Activated T-helper 2 cell treated with anti-CD3 and anti-CD28 coated beads, Interferon-gamma antibody, Interleukin-2, Interleukin-4, amounts not matched to agents 10 μg/mL and 5 μg/mL and 100 μg/mL, durations not matched to agents 14 hours and 24 hours and 36 hours (primary cell): Measurements from ENCODE around the gene MINK1. TPM values are rescaled to one million over a fixed set of nuclear protein-coding genes. Genes with fewer than 3 reads are reported as not detected.

Source experiments
- DNase-seq: peaks from one replicate; pipeline ENCODE4 v3.0.0; 2021; ENCODE audit warnings: low spot score
- H3K27ac Mint-ChIP-seq: one replicate; pipeline ENCODE4 v1.8.0; 2021; ENCODE audit warnings: mixed read lengths
- H3K27me3 Mint-ChIP-seq: one replicate; pipeline ENCODE4 v1.8.0; 2021; ENCODE audit warnings: low read depth, mixed read lengths
- H3K36me3 Mint-ChIP-seq: one replicate; pipeline ENCODE4 v1.8.0; 2021; ENCODE audit warnings: low read depth, mixed read lengths
- H3K4me1 Mint-ChIP-seq: one replicate; pipeline ENCODE4 v1.8.0; 2021; ENCODE audit warnings: low read depth, mixed read lengths
- H3K4me3 Mint-ChIP-seq: one replicate; pipeline ENCODE4 v1.8.0; 2021; ENCODE audit warnings: low read depth, mild to moderate bottlenecking, moderate library complexity, mixed read lengths
- H3K9me3 Mint-ChIP-seq: one replicate; pipeline ENCODE4 v1.8.0; 2021; ENCODE audit warnings: mixed read lengths
- intact Hi-C: fragments of 100-400 bp; cut with micrococcal nuclease; formaldehyde crosslinking; loops from one replicate; pipeline ENCODE4 v1.15.1; 2023
- total RNA-seq: library from RNA; stranded (reverse); gene quantifications from 2 replicates; pipeline ENCODE4 v1.2.3, GENCODE V29; 2022

The MINK1 gene
- total RNA-seq, 1 donor from 2014 or later = 69.7 TPM

DNA sequence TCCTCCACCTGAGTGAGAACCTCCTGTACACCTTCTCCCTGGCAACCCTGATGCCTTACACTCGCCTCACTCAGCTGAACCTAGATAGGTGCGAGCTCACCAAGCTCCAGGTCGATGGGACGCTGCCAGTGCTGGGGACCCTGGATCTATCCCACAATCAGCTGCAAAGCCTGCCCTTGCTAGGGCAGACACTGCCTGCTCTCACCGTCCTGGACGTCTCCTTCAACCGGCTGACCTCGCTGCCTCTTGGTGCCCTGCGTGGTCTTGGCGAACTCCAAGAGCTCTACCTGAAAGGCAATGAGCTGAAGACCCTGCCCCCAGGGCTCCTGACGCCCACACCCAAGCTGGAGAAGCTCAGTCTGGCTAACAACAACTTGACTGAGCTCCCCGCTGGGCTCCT, 99.6 kb downstream of the MINK1 start:
- Mint-ChIP-seq H3K9me3 (no peaks in the 10 kb centered on the region), H3K27ac (no peak overlapping the region), H3K4me3 (no peak overlapping the region), H3K4me1 (peaks cover 16% of the 10 kb centered on the region), H3K36me3 (peaks cover 40% of the 10 kb centered on the region), H3K27me3 (no peaks in the 10 kb centered on the region)
- intact Hi-C loops = no loop called here
- DNase-seq = no peak

DNA sequence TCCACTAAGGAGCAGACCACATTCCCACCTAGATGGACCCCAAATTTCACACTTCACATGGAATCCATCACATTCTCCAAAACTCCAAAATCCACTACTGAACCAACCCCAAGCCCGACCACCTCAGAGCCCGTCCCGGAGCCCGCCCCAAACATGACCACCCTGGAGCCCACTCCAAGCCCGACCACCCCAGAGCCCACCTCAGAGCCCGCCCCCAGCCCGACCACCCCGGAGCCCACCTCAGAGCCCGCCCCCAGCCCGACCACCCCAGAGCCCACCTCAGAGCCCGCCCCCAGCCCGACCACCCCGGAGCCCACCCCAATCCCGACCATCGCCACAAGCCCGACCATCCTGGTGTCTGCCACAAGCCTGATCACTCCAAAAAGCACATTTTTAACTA, 100.5 kb downstream of the MINK1 start:
- Mint-ChIP-seq H3K36me3 (peaks cover 43% of the 10 kb centered on the region), H3K4me3 (no peak overlapping the region), H3K4me1 (peaks cover 22% of the 10 kb centered on the region), H3K27me3 (no peaks in the 10 kb centered on the region), H3K9me3 (no peaks in the 10 kb centered on the region), H3K27ac (no peak overlapping the region)
- DNase-seq = no peak
- intact Hi-C loops = no loop called here

DNA sequence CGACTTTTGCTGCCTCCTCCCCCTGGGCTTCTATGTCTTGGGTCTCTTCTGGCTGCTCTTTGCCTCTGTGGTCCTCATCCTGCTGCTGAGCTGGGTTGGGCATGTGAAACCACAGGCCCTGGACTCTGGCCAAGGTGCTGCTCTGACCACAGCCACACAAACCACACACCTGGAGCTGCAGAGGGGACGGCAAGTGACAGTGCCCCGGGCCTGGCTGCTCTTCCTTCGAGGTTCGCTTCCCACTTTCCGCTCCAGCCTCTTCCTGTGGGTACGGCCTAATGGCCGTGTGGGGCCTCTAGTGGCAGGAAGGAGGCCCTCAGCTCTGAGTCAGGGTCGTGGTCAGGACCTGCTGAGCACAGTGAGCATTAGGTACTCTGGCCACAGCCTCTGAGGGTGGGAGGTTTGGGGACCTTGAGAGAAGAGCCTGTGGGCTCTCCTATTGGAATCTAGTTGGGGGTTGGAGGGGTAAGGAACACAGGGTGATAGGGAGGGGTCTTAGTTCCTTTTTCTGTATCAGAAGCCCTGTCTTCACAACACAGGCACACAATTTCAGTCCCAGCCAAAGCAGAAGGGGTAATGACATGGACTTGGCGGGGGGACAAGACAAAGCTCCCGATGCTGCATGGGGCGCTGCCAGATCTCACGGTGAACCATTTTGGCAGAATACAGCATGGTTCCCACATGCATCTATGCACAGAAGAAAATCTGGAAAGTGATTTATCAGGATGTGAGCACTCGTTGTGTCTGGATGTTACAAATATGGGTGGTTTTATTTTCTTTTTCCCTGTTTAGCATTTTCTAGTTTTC, 101.2 kb downstream of the MINK1 start:
- Mint-ChIP-seq H3K27ac (peak overlapping the region; percentile 40), H3K27me3 (no peaks in the 10 kb centered on the region)
- no peak for DNase-seq

DNA sequence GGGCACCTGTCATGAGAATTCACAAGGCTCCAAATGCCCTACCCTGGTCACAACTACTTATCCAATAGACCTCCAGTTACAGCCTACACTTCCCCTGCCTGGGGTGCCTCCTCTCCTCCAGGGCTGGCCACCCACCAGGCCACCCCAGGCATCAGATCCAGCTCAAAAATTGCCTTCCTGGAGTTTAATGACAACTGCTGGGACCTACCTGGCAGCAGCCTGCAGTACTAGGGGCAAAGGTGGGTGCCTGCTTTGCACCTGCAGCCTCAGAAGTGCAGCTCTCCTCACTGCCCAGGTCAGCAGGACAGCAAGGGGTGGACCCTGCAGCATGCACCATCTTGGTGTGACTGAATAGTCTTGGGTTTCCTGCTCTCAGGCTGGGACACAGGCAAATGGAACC, 102.5 kb downstream of the MINK1 start:
- intact Hi-C loops = no loop called here
- Mint-ChIP-seq H3K4me1 (peaks cover 26% of the 10 kb centered on the region), H3K36me3 (peaks cover 43% of the 10 kb centered on the region), H3K9me3 (no peaks in the 10 kb centered on the region), H3K4me3 (no peak overlapping the region), H3K27me3 (no peaks in the 10 kb centered on the region), H3K27ac (no peak overlapping the region)
- no peak for DNase-seq

More for the DNA sequence above, 101.2 kb downstream of the MINK1 start:
- H3K36me3 Mint-ChIP-seq = peaks cover 42% of the 10 kb centered on the region
- H3K9me3 Mint-ChIP-seq = no peaks in the 10 kb centered on the region
- no peak overlapping the region for H3K4me3 Mint-ChIP-seq
- intact Hi-C loops = no loop called here
- H3K4me1 Mint-ChIP-seq = peaks cover 26% of the 10 kb centered on the region

DNA sequence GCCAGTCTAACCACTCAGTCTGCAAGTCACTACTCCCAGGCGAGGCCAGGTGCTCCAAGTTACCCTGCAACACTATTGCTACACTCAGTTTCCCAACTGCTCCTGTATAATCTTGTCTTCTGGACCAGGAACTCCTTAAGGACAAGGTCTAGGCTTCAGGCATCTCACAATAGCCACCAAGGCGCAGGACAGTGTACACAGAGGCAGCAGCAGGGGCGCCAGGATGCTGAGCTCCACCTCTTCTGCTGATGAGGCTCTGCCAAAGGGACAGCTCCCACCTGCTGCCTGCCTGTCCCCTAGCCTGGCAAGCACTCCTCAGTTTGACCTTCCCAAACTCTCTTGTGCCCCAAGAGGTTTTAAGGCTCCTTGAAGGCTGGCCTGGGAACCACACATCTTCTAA, 103.3 kb downstream of the MINK1 start:
- Mint-ChIP-seq H3K4me1 (peaks cover 31% of the 10 kb centered on the region), H3K4me3 (no peak overlapping the region), H3K27me3 (no peaks in the 10 kb centered on the region), H3K27ac (no peak overlapping the region), H3K36me3 (peaks cover 48% of the 10 kb centered on the region), H3K9me3 (no peaks in the 10 kb centered on the region)
- no peak for DNase-seq
- intact Hi-C loops = no loop called here

DNA sequence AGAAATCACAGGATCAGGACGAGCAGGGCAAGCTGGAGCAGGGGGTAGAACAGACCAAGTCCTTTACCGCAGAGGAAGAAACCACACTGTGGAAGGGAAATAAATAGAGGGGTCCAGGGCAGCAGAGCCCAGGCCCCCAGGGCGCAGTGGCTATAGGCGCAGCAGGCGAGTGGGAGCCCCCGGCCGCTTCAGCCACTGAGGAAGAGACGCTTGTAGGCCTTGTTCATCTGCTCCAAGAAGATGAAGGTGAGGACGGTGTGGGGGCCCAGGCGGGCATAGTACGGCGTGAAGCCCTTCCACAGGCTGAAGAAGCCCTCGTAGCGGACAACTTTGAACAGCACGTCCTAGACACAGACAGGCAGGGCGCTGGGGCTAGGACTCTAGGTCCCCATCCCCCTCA, 104.4 kb downstream of the MINK1 start:
- Mint-ChIP-seq H3K27me3 (no peaks in the 10 kb centered on the region), H3K27ac (no peak overlapping the region), H3K4me3 (peak overlapping the region; percentile 100), H3K36me3 (peaks cover 59% of the 10 kb centered on the region), H3K4me1 (peaks cover 41% of the 10 kb centered on the region), H3K9me3 (no peaks in the 10 kb centered on the region)
- intact Hi-C loops = no loop called here
- DNase-seq = no peak

DNA sequence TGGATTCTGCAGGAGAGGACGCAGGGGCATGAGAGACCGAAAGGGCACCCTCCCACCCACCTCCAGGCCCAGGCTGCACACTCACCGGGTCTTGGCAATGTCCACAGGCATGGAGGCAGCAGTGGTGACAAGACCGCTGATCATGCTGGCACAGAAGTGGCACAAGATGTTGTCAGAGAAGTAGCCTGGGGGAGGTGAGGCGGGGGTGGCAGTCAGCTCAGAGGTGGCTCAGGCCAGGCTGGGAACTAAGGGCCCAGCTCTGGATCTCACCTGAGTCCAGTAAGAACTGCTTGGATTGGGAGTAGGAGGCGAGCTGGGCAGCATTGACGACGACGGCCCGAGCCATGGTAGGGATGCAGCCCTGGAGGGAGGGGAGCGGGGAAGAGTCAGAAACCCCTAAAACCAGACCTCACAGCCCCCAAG, 104.9 kb downstream of the MINK1 start:
- peaks cover 64% of the 10 kb centered on the region for H3K36me3 Mint-ChIP-seq

DNA sequence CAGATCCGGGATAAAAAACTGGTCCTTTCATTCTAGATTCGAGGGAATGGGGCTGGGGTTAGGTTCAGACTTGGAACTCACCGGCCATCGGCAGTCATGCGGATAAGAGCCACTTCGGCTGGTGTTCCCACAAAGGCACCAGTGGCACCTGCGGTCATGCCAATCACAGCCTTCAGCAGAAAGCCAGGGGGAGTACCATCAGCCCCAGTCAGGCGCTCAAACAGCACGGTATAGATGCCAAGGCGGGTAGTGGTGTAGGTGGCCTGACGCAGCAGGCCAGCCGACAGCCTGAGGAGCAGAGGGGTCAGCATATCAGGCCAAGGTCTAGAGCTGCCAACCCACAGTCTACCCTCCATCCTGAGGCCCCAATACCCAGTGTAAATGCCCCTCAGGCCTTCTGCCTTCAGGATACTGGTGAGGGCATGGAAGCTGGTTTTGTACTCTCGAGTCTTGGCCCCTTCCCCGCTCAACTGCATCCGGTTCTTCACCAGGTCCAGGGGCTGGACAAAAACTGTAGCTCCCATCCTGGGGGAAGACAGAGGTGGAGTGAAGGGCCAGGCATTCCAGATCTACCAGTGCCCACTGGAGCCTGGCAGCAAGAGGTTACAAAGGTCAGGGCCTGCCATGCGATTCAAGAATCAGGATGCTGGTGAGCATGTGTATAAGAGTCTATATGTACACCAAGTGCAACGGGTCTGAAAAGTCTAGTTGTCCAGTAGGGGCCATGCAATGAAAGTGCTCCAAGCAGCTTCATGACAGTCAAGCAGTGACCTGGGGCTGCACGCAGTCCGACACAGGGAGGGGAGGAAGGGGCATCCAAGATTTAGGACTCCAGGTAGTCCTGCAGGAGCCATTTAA, 105.8 kb downstream of the MINK1 start:
- no peak for DNase-seq
- peak overlapping the region; percentile 100 for H3K4me3 Mint-ChIP-seq
- intact Hi-C loops = loop anchor here (1.0 kb wide), 1 partner anchor 30 kb away; no protein-coding TSS in a partner anchor
- H3K27me3 Mint-ChIP-seq = no peaks in the 10 kb centered on the region
- peaks cover 71% of the 10 kb centered on the region for H3K36me3 Mint-ChIP-seq
- H3K27ac Mint-ChIP-seq = peak overlapping the region; percentile 87
- H3K9me3 Mint-ChIP-seq = no peaks in the 10 kb centered on the region
- H3K4me1 Mint-ChIP-seq = peaks cover 45% of the 10 kb centered on the region

More for the DNA sequence above, 104.9 kb downstream of the MINK1 start:
- Mint-ChIP-seq H3K27ac (no peak overlapping the region), H3K27me3 (no peaks in the 10 kb centered on the region), H3K4me3 (peak overlapping the region; percentile 100), H3K9me3 (no peaks in the 10 kb centered on the region), H3K4me1 (peaks cover 44% of the 10 kb centered on the region)
- no peak for DNase-seq
- intact Hi-C loops = no loop called here

DNA sequence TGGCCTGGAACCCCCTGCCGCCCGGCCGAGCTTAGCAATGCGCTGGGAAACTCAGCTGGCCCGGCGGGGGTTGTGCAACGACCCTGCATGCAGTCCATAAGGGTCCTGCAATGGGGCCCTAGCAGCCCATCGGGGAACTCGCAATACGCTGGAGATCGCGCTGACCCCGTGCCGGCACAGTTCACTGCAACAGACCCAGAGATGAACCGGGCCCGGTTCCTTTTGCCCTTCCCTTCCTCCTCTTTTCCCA, 106.3 kb downstream of the MINK1 start:
- H3K9me3 Mint-ChIP-seq = no peaks in the 10 kb centered on the region
- peaks cover 75% of the 10 kb centered on the region for H3K36me3 Mint-ChIP-seq
- peak overlapping the region; percentile 100 for H3K4me3 Mint-ChIP-seq
- peaks cover 45% of the 10 kb centered on the region for H3K4me1 Mint-ChIP-seq
- intact Hi-C loops = loop anchor here (1.0 kb wide), 1 partner anchor 30 kb away; no protein-coding TSS in a partner anchor
- peak overlapping the region; percentile 87 for H3K27ac Mint-ChIP-seq
- H3K27me3 Mint-ChIP-seq = no peaks in the 10 kb centered on the region
- no peak for DNase-seq

DNA sequence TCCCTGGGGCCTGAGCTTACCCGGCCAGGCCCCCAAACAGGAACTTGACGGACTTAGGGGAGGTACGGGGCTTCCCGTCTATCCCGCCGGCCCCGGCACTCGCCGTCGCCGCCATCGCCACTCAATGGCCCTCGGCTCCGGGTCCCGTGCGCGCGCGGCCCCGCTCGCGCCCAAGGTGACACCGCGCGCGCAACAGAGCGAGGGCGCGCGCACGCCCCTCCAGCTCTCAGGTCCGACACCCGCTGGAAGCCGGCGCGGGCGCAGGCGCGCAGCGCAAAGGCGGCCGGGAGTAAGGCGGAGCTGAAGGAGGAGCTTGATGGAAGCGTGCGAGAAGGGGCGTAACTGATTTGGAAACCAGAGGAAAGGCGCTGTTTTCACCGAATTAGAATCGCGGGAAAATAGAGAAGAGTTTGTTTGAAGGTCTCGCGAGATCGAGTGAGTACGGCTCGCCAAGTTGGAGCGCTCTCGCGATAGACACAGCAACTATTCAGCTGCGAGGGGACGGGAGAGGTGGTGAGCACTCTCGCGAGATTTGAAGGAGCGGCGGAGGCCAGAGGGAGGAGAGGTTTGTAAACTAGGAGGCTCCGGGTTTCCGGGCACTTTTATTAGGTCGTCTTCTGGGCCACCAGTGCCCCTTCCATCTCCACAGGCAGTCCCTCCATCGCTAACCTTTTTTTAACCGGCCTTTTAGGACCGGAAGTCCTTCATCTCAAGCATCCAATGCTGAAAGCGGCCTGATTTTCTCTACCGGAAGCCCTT, 106.8 kb downstream of the MINK1 start, which contains the start of the genes RNF167 and SLC25A11:
TSS of gene RNF167 (plus strand) at position 473 of the 759 bp plus-strand sequence. CDS start 642 bp downstream, outside the sequence.
TSS of gene SLC25A11 (minus strand) at position 251 of the 759 bp plus-strand sequence. CDS start at position 115, 136 bp downstream.
- no peaks in the 10 kb centered on the region for H3K27me3 Mint-ChIP-seq
- peaks cover 79% of the 10 kb centered on the region for H3K36me3 Mint-ChIP-seq
- H3K4me3 Mint-ChIP-seq = peak within 1 kb of the TSS; percentile 100
- peaks cover 48% of the 10 kb centered on the region for H3K4me1 Mint-ChIP-seq
- intact Hi-C loops = loop anchor here (1.0 to 10.0 kb wide), 7 partner anchors 8 to 575 kb away; partner anchors contain the start of genes ARRB2, INCA1, KIF1C and PFN1
- no peaks in the 10 kb centered on the region for H3K9me3 Mint-ChIP-seq
- DNase-seq = peak; percentile 98
- peak within 1 kb of the TSS; percentile 87 for H3K27ac Mint-ChIP-seq

DNA sequence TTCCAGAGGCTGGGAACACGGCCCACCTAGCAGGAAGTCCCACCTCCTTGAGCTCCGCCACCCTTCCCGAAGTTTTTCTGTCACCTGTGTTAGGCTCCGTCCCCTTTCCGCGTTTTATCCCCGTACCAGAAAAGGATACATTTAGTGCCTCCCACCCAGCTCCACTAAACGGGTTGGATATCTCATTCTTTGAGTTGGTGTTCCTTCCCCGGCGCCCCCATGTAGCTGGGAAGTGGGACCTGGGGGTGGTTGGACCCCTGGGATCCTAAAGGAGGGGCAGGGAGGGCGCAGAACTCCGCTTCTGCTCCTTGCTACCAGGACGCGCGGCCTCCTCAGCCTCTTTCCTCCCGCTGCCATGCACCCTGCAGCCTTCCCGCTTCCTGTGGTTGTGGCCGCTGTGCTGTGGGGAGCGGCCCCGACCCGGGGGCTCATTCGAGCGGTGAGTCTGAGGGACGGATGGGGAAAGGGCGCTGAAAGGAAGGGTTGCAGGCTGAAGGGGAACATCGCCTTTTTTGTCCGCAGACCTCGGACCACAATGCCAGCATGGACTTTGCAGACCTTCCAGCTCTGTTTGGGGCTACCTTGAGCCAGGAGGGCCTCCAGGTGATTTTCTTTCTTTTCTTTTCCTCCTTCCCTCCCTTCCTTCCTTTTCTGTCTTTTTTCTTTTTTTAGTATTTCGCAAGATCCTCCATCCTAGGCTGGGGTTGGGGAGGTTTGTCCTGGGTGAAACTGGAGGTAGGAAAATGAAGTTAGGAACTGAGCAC, 107.6 kb downstream of the MINK1 start:
- H3K4me3 Mint-ChIP-seq = peak overlapping the region; percentile 100
- no peaks in the 10 kb centered on the region for H3K9me3 Mint-ChIP-seq
- no peaks in the 10 kb centered on the region for H3K27me3 Mint-ChIP-seq
- H3K36me3 Mint-ChIP-seq = peaks cover 86% of the 10 kb centered on the region
- intact Hi-C loops = loop anchor here (1.0 to 10.0 kb wide), 6 partner anchors 8 to 576 kb away; partner anchors contain the start of genes ARRB2, INCA1, KIF1C and PFN1
- H3K27ac Mint-ChIP-seq = peak overlapping the region; percentile 87
- H3K4me1 Mint-ChIP-seq = peaks cover 55% of the 10 kb centered on the region
- peak; percentile 42 for DNase-seq

DNA sequence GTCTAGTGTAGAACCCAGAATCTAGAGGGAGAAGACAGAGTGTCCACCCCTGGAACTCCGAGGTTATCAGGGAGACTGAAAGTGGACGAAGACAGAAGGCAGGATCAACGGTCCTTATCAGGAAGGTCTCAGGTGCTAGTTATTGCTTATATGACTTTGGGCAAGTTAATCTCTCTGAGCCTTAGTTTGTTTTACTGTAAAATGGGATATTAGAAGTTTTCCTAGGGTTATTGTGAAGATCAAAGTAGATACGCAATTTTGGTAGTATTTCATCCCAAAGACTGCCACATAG, 108.1 kb downstream of the MINK1 start:
- intact Hi-C loops = loop anchor here (2.0 to 10.0 kb wide), 3 partner anchors 56 to 576 kb away; partner anchors contain the start of genes ARRB2, INCA1, KIF1C and UBE2G1
- Mint-ChIP-seq H3K27ac (peak overlapping the region; percentile 87), H3K4me3 (peak overlapping the region; percentile 100), H3K4me1 (peaks cover 57% of the 10 kb centered on the region), H3K36me3 (peaks cover 88% of the 10 kb centered on the region), H3K9me3 (no peaks in the 10 kb centered on the region), H3K27me3 (no peaks in the 10 kb centered on the region)
- DNase-seq = no peak
